Mesothelial cell of epicardium (in vitro differentiated cells): ENCODE results near the gene GABRG1. TPM values are rescaled to one million over a fixed set of nuclear protein-coding genes. Genes with fewer than 3 reads are reported as not detected.

Source experiments
- DNase-seq, 2 experiments: peaks; one replicate each; pipeline ENCODE4 v3.0.0; 2021; ENCODE audit warnings: low spot score in 2 of 2; ENCODE audit not compliant: unreplicated experiment in 2 of 2
- H3K27ac Mint-ChIP-seq: 2 replicates; pipeline ENCODE4 v1.8.0; 2021; ENCODE audit warnings: mixed read lengths
- H3K27me3 Mint-ChIP-seq: 2 replicates; pipeline ENCODE4 v1.8.0; 2021; ENCODE audit warnings: low read depth, mixed read lengths
- H3K36me3 Mint-ChIP-seq: 2 replicates; pipeline ENCODE4 v1.8.0; 2021; ENCODE audit warnings: mixed read lengths
- H3K4me1 Mint-ChIP-seq: 2 replicates; pipeline ENCODE4 v1.8.0; 2021; ENCODE audit warnings: mixed read lengths
- H3K4me3 Mint-ChIP-seq: 2 replicates; pipeline ENCODE4 v1.8.0; 2021; ENCODE audit warnings: mild to moderate bottlenecking, moderate library complexity, mixed read lengths
- H3K9me3 Mint-ChIP-seq: 2 replicates; pipeline ENCODE4 v1.8.0; 2021; ENCODE audit warnings: mixed read lengths
- total RNA-seq: library from RNA; stranded (reverse); gene quantifications from 3 replicates; pipeline ENCODE4 v1.2.1, GENCODE V29; 2021
- TF ChIP-seq, protein P1 (sequence below): fragments of 200-600 bp; sonication (generic); IDR thresholded peaks from one replicate; pipeline ENCODE4 v1.5.0; 2021; ENCODE audit warnings: antibody characterized with exemption; ENCODE audit not compliant: unreplicated experiment

The GABRG1 gene
- total RNA-seq, 1 donor from 2014 or later: 0.22 TPM

GRCh38 chr4:45989775-45990174 lies 134.1 kb downstream of the GABRG1 start:
- Mint-ChIP-seq H3K27me3 (no peaks in the 10 kb centered on the region), H3K4me3 (no peak overlapping the region), H3K36me3 (no peaks in the 10 kb centered on the region), H3K9me3 (peaks cover 7% of the 10 kb centered on the region), H3K4me1 (peaks cover 7% of the 10 kb centered on the region), H3K27ac (no peak overlapping the region)
- TF ChIP-seq, protein P1, sequence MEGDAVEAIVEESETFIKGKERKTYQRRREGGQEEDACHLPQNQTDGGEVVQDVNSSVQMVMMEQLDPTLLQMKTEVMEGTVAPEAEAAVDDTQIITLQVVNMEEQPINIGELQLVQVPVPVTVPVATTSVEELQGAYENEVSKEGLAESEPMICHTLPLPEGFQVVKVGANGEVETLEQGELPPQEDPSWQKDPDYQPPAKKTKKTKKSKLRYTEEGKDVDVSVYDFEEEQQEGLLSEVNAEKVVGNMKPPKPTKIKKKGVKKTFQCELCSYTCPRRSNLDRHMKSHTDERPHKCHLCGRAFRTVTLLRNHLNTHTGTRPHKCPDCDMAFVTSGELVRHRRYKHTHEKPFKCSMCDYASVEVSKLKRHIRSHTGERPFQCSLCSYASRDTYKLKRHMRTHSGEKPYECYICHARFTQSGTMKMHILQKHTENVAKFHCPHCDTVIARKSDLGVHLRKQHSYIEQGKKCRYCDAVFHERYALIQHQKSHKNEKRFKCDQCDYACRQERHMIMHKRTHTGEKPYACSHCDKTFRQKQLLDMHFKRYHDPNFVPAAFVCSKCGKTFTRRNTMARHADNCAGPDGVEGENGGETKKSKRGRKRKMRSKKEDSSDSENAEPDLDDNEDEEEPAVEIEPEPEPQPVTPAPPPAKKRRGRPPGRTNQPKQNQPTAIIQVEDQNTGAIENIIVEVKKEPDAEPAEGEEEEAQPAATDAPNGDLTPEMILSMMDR: no peak
- DNase-seq: no peak

DNA sequence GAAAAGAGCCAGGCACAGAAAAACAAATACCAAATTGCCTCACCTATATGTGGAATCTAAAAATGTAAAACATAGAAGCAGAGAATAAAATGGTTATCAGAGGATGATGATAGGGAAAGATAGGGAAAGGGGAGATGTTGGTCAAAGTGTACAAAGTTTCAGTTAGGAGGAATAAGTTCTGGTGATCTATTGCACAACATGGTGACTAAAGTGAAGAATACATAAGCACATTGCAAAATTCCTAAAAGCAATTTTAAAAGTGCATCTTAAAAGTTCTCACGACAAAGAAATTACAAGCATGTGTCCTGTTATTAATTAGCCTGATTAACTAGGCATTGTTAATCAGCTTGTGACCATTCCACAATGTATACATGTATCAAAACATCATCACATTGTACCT lies 136.0 kb downstream of the GABRG1 start:
- no peaks in the 10 kb centered on the region for H3K36me3 Mint-ChIP-seq
- H3K4me3 Mint-ChIP-seq: no peak overlapping the region
- H3K27ac Mint-ChIP-seq: no peak overlapping the region
- H3K9me3 Mint-ChIP-seq: peaks cover 7% of the 10 kb centered on the region
- TF ChIP-seq, protein P1: no peak
- DNase-seq: no peak
- H3K27me3 Mint-ChIP-seq: no peaks in the 10 kb centered on the region
- peaks cover 19% of the 10 kb centered on the region for H3K4me1 Mint-ChIP-seq
